Activated effector memory CD4-positive, alpha-beta T cell treated with Interleukin-2 at 50 U/mL for 16 hours (primary cell): ENCODE measurements around the gene SKA2.
A peak's percentile ranks its signal among the peaks of the same experiment; 100 is the strongest.
"Not testable (repeated sequence)": the region's sequence is repeated elsewhere in the genome, so short reads cannot be mapped to it uniquely, and the experiment has no call there.

ENCODE experiments used
- DNase-seq: peaks from one replicate; pipeline ENCODE4 v3.0.0-alpha.2; 2020

The SKA2 gene

DNA sequence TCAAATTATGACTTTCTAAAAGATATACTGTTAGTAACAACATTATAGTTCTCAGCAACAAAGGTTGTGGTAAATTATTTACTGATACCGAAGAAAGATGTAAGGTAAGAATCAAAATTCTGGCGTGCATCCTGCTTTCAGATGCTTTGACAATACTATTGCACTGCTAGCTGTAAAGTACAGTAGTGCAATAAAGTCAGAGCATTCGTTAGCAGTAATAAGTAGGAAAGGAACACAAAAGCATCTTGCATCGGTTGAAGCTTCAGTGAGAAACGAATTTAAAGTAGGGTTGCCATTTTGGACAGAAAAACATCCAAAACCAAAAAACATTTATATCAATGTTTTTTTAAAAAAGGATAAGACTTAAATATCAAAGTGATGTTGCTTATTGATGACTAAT is 4.0 kb downstream of the SKA2 start:
- no peak for DNase-seq

DNA sequence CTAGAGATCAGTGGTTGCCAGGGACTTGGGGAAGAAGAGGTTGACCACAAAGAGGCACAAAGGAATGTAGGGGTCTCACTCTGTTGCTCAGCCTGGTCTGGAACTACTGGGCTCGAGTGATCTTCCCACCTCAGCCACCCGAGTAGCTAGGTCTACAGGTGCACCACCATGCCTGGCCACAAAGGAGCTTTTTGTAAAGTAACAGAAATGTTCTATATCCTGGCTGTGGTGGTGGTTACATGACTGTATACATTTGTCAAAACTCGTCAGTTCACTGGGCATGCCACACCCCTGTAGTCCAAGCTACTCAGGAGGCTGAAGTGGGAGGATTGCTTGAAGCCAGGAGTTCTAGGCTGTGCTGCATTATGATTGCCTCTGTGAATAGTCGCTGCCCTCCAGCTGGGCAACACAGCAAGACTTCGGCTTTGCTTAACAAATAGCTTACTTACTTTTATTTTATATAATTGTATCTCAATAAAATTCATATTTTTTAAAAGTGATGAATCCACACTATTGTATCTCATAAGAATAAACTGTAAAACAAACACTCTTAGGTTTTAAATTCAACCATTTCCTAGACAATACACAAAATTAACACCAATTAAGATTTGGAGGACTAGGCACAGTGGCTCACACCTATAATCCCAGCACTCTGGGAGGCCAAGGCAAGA is 5.0 kb downstream of the SKA2 start:
- no peak for DNase-seq

DNA sequence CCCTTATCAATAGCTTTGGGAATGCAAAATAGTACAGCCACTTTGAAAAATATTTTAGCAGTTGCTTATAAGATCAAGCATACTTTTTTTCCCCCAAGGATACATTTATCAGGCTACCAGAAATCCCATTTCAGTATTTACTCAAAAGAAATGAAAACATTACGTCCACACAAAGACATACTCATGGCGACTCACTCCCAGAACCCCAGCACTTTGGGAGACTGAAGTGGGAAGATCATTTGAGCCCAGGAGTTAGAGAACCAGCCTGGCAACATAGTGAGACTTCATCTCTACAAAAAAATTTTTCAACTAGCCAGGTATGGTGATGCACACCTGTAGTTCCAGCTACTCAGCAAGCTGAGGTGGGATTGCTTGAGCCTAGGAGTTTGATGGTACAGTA is 5.9 kb downstream of the SKA2 start:
- DNase-seq, result no peak

DNA sequence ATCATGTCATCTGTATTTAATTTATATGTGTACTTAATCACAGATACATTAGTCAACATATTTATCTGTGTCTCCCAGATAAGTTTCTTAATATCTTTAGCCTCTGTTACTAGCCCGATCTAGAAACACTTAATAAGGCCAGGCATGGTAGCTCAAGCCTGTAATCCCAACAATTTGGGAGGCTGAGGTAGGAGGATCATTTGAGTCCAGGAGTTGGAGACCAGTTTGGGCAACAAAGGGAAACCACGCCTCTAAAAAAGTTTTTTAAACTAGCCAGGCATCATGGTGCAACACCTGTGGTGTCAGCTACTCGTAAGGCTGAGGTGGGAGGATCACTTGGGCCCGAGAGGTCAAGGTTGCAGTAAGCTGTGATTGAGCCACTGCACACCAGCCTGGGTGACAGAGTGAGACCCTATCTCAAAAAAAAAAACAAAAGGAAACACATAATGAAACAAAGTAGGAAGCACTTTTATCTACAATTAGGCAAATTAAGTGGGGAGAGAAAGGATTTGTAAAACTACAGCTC is 9.4 kb downstream of the SKA2 start:
- no peak for DNase-seq

DNA sequence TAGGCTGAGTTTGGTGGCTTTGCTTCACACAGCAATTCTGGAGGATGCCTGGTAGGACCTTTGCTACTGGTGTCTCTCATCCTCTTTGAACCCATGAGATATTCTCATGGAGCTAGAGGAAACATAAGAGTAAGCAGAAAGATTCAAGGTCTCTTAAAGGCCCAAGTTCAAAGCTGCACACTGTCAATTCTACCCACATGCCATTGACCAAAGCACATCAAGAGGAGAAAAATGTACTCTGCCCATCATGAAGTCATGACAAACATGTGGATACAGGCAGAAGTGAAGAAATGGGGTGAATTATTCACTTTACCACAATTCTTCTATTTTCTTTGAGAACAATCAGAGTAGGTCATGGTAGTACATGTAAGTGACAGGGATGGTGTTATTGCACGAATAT is 13.1 kb downstream of the SKA2 start:
- DNase-seq, result no peak

DNA sequence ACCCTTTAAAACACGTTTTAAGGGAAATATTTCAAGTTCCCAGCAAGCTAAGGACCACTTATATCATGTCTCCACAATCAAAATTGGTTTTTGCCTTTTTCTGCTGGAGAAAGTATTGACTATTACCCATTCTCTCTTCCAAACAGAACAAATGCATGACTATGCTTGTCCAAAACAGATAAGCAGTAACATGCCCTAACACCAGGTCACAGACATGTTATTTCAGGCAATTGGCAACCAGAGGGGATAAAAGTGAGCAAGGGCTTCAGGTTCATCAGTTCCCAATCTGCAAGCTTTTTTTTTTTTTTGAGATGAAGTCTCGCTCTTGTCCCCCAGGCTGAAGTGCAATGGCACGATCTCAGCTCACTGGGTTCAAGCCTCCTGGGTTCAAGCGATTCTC is 15.0 kb downstream of the SKA2 start:
- no peak for DNase-seq

DNA sequence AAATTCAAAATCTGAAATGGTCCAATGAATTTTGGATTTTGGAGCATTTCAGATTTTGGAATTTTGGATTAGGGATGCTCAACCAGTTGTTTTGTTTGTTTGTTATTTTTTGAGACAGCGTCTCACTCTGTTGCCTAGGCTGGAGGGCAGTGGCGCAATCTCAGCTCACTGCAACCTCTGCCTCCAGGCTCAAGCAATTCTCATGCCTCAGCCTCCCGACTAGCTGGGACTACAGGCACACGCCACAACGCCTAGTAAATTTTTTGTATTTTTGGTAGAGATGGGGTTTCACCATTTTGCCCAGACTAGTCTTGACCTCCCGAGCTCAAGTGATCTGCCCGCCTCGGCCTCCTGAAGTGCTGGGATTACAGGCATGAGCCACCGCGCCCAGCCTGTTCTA is 16.6 kb downstream of the SKA2 start:
- not testable (repeated sequence) for DNase-seq

DNA sequence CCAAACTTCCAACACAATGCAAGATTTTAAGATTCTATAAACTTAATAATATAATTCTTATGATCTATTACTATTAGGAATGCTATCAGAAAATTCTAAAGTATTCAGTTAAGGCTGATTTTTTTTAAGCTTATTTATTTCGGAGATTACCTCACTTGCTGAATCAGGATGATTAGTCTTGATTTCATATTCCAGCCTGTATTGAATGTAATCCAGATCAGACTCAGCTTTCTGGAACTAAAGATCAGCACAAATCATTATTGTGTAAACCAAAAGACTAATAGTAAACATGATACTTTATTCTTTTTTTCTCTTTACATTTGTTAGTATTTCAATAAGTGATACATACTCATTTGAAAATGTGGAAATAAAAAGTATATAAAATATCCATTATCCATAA is 23.9 kb downstream of the SKA2 start:
- DNase-seq, result no peak

DNA sequence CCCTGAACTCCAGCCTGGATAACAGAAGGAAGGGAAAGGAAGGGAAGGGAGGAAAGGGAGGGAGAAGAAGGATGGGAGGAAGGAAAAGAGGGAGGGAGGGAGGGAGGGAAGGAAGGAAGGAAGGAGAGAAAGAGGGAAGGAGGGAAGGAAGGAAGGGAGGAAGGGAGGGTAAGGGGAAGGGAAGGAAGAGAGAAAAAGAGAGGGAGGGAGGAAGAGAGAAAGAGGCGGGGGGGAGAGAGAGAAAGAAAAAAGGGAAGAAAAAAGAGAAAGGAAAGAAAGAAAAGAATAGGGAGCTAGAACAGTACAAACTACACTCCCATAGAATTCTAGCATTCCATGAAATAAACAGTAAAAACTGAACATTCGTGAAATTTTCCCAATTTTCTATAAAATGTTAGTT is 25.2 kb downstream of the SKA2 start:
- no peak for DNase-seq

DNA sequence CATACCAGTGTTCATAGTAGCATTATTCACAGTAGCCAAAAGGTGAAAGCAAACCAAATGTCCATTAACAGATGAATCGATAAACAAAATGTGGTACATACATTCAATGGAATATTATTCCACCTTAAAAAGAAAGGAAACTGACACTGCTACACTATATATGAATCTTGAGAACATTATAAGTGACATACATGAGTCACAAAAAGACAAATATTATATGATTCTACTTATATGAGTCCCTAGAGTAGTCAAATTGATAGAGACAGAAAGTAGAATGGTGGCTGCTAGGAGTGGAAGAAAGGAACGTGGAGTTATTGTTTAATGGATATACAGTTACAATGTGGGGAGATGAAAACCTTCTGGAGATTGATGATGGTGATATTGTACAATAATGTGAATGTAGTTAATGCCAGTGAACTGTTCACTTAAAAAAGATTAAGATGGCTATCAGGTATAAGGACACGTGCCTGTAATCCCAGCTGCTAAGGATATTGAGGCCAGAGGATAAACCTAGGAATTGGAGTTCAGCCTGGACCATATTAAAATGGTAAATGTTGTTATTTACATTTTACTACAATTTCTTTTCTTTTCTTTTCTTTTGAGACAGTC is 28.1 kb downstream of the SKA2 start:
- DNase-seq, result no peak

DNA sequence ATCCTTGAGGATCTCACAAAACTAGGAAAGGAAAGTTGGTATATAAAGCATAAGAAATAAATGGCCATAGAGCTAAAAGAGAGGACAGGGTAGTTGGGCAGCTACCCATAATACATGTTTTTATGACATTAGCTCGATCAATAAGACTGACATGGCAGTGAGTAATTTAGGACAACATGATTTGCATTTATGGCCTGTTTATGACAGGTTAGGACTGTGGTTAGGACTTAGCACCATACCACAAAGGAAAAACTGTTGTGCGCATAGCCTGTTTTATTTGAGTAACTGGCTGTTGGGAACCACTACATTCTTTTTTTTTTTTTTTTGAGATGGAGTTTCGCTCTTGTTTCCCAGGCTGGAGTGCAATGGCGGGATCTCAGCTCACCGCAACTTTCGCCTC is 30.3 kb downstream of the SKA2 start:
- no peak for DNase-seq

DNA sequence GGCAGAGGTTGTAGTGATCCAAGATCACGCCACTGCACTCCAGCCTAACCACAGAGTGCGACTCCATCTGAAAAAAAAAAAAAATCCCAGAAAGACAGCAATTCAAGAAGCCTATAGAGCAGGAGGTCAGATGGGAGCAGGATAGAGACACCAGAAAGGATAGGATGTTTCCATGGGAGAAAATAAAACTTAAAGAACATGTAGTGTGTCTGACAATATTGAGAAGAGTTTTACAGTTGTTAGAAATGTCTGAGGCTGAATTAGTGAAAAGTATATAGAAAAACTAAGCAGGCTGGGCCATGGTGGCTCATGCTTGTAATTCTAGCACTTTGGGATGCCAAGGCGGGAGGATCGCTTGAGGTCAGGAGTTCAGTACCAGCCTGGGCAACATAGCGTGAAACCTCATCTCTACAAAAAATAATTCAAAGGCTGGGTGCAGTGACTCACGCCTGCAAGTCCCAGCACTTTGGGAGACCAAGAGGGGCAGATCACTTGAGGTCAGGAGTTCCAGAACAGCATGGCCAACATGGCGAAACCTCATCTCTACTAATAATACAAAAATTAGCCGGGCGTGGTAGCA is 33.0 kb downstream of the SKA2 start:
- no peak for DNase-seq

DNA sequence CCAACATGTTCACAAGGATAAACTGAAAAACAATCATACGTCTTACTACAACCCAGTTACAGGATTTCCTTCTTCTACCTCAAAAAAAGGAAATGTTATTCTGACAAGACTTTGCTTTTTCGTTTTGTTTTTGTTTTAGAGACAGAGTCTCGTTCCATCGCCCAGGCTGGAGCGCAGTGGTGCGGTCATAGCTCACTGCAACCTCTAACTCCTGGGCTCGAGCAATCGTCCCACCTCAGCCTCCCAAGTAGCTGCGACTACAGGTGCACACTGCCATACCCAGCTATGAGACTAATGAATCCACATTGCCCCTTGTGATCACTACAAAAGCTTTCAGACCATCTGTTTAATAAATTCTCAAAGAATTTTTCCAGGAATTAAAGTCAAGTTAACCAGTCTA is 39.5 kb downstream of the SKA2 start:
- no peak for DNase-seq

DNA sequence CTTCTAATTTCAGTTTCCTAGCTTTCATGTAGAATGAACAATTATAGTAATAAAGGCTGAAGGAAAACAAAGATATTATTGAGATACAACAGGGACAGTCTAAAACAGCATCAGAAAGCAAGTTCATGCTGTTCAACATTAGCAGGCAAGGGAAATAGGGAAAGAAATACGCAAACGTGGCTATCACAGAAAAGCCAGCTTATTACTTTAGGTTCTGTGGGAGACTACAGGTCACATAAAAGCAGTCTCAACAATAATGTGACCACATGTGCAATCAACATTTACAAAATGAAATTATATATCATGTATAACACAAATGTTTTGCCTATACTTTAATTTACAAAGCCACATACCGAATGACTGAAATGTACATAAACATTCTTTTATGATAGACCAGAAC is 43.4 kb downstream of the SKA2 start:
- no peak for DNase-seq

DNA sequence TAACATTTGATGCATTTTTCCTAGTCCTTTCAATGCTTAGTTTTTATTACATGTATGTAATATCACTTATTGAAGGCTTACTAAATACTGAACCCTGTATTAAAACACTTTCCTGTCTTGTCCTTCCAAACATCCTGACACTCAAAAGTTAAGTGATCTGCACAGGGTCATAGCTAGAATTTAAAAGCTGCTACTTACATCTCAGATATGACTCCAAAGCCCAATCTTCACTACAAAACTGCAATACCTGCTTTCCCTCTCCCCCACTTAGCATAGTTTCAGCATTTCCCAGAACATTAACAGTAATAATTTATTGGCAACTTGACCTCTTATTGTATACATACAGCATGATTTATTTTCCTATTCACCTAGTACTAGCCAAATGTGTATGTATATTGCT is 44.0 kb downstream of the SKA2 start:
- no peak for DNase-seq

DNA sequence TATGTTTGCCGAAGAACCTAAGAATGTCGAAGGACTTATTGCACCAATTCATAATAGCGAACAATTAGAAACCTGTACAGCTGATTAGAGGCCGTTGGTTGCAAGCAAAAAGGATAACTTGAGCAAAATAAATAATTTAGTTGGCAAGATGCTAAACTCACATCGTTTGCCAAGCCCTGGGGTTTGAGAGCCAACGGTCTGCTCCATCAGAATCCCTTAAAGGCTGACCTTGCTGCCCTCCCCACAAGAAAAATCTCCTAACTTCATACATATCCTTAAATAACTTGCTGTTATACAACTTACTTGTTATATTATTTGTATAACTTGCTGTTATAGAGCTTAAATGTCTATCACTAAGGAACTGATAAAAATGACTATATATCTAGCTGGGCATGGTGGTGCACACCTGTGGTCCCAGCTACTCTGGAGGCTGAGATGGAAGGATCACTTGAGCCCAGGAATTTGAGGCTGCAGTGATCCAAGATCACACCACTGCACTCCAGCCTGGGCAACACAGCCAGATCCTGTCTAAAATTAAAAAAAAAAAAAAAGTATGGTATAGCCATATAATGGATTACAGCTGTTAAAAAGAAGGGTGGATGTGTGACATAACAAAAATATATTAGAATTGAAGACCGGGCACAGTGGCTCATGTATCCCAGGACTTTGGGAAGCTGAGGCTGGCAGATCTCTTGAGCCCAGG is 46.4 kb downstream of the SKA2 start:
- DNase-seq, result no peak

DNA sequence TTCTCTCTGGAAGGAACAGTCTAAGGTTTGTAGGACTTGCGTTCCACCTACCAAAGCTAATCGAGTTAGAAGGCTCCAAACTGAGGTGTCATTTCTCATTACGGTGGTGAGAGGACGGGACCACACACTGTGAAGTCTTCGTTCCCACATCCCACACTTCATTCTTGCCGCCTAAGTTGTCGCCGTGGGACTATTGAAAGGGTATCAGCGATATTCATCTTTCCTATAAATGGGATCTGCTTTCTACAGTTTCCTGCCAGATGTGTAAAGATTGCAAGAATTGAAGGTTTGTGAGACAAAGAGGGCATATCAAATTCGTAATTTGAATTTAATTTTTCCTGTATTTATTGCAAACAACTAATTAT is 47.7 kb downstream of the SKA2 start:
- DNase-seq, result no peak

DNA sequence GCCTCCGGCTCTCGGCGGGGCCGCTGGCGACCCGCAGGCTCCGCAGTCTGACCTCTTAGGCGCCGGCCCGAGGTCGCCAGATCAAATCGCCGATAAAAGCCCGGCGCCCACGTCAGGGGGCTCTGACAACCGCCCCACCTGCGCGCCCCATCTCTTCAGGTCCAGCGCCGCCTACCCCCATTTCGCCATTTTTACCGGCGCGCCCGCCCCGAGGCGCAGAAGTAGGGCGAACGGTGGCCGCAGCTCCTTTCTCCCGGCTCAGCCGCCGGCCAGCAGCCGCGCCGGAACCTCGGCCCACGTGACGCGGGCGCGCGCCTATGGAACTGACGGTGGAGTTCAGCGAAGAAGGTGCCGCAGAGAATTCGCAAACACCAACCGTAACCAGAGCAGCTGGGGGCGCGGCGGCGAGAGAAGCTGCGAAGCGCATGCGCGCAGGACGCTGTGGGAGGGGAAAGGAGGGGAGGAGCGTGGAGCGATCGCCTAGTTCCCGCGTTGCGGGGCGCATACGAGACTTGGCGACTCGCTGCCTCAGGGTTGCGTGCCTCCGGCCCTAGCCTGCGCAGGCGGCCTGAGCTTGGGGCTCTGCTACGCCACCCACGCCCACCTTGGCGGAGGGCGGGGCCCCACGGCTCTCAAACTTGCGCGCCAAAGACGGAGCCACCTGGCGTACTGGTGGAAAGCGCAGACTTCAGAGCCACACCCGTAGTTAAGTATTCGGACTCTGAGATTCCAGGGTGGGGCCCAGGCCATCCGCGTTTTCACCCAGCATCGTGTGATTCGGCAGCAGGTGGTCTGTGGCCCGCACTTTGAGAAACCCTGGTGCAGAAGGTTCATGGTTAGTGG is 48.3 kb downstream of the SKA2 start, which contains the start of gene TRIM37:
Gene TRIM37 (minus strand): TSS at position 418 of the 843 bp plus-strand sequence. CDS start 419 bp downstream, outside the sequence.
- DNase-seq, result peak; percentile 99

DNA sequence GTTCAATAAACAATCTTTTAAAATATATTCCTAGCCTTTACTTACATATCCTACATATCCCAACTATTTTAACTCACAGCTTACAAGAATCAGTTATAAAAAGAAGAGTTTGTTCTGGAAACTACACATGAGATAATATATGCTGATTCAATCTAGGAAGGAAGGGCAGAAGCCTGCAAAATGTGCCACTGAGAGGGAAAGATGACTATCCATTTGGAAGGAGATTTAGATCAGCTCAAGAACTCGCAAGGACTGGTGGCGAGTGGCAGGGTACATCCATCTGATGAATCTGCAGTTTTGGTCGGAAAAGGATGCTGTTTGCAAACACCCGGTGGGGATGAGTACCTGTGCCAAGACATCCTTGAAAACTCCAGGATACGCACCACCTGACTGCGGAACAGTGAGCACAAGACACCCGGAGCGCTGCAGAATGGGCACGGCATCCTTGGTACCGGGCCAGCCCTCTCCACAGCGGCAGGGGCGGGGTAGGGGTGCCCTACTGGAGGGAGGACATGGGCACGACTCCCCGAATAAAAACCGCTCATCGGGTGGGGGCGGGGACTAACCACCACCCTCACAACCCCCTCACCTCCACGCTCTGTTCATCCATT is 49.0 kb downstream of the SKA2 start:
- DNase-seq, result peak; percentile 70

DNA sequence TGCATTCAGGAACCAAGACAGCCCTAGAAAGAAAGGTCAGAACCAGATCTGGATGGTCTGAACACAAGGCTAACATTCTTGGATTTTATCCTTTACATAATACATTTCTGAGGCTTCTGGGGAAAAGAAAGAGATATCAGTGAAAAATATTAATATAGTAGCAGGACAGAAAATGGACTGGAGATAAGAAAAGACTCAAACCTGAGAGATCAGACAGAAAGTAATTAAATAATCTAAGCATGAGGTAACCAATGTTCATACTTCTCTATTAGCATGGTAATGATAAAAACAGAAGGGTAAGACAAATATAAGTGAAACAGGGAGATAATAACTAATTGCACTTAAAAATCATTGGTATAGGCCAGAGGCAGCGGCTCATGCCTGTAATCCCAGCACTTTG is 53.8 kb downstream of the SKA2 start:
- DNase-seq, result no peak

DNA sequence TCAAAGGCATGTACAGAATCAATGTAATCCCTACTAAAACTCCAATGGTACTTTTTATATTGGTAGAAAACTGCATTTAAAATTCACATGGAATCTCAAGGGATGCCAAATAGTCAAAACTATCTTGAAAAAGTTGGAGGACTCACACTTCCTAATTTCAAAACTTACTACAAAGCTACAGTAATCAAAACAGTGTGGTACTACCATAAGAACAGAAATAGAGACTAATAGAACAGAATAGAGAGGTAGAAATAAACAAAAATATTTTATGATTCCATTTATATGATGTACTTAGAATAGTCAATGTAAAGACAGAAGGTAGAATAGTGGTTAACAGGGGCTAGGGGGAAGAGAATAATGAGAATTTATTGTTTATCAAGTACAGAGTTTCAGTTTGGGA is 57.1 kb downstream of the SKA2 start:
- no peak for DNase-seq

DNA sequence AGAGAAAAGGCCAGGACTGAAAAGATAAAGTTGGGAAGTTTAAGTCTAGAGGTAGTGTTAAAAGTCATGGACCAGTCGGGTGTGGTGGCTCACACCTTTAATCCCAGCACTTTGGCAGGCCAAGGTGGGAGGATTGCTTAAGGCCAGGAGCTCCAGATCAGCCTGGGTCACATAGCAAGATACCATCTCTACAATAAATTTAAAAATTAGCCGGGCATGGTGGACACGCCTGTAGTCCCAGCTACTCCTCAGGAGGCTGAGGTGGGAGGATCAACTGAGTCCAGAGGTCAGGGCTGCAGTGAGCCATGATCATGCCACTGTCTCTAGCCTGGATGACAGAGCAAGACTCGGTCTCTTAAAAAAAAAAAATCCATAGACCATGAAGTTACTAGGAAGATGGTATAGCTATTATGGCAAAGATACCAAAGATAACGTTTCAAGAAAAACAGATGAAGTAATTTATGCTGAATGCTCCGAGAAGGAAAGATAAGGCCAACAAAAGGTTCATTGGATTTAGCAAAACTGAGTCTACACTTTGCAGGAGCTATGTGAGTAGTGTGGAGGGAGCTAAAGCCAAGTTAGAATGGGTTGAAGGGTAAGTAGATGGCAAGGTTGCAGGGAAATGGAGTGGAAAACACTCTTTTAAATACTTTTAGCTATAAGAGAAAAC is 60.0 kb downstream of the SKA2 start:
- no peak for DNase-seq
